Posterior vena cava (tissue), 2 donors: ENCODE measurements around the gene EME1. TPM values are rescaled to one million over a fixed set of nuclear protein-coding genes. Genes with fewer than 3 reads are reported as not detected.
A peak's percentile ranks its signal among the peaks of the same experiment; 100 is the strongest.

Source experiments
- DNase-seq: peaks from one replicate; pipeline ENCODE4 v3.0.0-alpha.2; 2020; ENCODE audit warnings: low spot score
- intact Hi-C, 2 donors: fragments of 100-400 bp; cut with DNase I; formaldehyde crosslinking; loops; one replicate each; pipeline versions ENCODE4 v1.14.1 to v1.14.2; 2022 to 2023
- total RNA-seq, 2 donors: library from RNA; stranded (reverse); fragmentation: NEBNext Ultra II Directional; extraction: Animal tissue kit (Norgen Biotek cat#: 25700); gene quantifications; one replicate each; pipeline ENCODE4 v1.2.1, GENCODE V29; 2021
- donor health status: DM: yes; HTN: yes; CAD: no.
- donor health status: DM: yes; HTN: yes; CAD: no.

Gene EME1
- total RNA-seq, 2 donors from 2014 or later: 0.62 to 1.4 TPM

GRCh38 chr17:50359998-50360461 is 13.0 kb upstream of the EME1 start:
- intact Hi-C loops: no loop called here
- DNase-seq: no peak

- DNase-seq: no peak
- intact Hi-C loops: no loop called here
Observed at GRCh38 chr17:50360486-50361115, 12.4 kb upstream of the EME1 start.

GRCh38 chr17:50361561-50362480 is 11.2 kb upstream of the EME1 start:
- intact Hi-C loops: no loop called here
- no peak for DNase-seq

DNA sequence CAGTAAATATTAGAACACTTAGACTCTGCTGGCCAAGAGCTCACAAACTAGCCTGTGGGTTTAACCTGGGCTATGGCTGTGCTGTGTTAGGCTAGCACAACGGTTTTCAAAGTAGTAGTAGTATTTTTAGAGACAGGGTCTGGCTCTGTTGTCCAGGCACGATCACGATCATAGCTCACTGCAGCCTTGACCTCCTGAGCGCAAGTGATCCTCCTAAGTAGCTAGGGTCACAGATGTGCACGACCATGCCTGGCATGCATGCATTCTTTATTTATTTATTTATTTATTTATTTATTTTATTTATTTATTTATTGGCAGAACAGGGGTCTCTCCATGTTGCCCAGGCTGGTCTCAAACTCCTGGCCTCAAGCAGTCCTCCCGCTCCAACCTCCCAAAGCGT is 10.4 kb upstream of the EME1 start:
- intact Hi-C loops: no loop called here
- no peak for DNase-seq

DNA sequence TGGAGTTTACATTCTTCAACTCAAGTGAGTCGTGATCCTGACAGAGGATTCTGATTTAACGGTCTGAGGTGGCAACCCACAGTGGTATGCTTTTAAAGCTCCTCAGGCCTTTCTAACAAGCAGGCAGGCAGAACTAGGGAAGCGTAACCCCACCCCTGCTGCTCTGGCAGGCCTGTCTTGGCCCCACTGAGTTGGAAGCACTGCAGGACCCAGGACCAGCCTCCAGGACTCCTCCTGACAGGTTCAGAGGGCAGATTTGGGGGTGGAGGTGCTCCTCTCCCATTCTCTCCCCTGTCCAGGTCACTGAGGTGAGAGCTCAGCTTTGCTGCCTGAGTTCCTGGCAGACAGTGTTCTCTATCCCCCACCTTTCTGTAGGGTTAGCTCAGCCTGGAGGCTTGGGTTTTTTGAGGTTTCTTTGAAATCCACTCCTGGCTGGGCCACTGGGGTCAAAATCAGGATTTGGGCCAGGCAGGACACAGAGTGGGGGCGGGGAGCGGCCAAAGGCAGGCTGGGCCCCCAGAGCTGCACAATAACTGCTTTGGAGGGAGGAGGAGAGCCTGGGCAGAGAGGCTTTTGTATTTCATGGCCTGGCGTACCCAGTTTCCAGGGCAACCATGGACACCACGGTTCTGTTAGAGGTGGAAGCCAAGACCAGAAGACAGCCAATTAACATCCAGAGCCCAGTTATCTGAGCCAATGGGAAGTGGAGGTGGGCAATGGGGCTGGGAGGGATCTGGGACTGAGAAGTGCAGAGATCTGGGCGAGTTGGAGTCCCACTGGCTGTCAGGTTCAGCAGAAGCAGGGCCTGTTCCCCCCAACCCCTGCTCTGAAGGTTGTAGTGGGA is 9.6 kb upstream of the EME1 start:
- intact Hi-C loops: no loop called here
- DNase-seq: no peak

GRCh38 chr17:50364061-50364458 is 9.0 kb upstream of the EME1 start:
- intact Hi-C loops: no loop called here
- DNase-seq: no peak

GRCh38 chr17:50364715-50365114 is 8.3 kb upstream of the EME1 start:
- intact Hi-C loops: no loop called here
- peak; percentile 45 for DNase-seq

DNA sequence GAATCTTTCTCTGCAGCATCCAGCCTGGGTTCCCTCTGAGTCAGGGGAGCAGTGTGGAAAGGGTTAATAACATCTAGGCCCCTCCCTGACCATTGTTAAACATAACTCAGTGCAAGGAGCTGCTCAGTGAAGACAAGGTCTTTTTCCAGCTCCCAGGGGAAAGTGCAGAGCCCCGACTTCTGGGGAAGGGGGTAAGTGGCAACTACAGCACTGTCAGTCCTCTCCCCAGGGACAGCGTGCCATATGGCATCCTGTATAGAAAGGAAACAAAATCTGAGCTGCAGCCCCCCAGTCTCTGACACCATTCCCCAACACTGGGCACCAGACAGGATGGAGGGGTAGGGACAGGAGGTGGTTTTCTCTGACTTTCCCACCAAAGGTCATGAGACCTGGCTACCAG is 7.9 kb upstream of the EME1 start:
- intact Hi-C loops: no loop called here
- no peak for DNase-seq

- intact Hi-C loops: no loop called here
- DNase-seq: no peak
Observed at GRCh38 chr17:50365649-50366393, 7.2 kb upstream of the EME1 start.

DNA sequence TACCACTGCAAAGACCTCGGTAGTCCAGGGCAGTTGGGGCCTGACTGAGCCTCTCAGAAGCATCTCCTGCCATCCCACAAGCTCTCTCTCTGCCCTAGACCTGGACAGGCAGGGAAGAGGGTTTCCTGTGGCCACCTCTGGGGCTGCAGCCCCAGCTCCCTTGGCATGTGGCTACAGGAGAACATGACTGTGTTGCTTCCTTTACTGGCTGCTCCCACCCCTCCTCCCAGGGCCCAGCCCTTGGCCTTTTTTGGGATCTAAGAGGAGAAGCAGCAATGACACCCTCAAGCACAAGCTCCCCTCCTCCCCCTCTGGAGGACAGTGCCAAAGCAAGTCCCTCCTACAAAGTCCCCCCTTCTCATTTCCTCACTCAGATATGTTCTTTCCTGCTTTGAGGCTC is 5.6 kb upstream of the EME1 start:
- intact Hi-C loops: no loop called here
- DNase-seq: no peak

GRCh38 chr17:50370052-50370451 is 3.0 kb upstream of the EME1 start:
- intact Hi-C loops: no loop called here
- peak; percentile 58 for DNase-seq

DNA sequence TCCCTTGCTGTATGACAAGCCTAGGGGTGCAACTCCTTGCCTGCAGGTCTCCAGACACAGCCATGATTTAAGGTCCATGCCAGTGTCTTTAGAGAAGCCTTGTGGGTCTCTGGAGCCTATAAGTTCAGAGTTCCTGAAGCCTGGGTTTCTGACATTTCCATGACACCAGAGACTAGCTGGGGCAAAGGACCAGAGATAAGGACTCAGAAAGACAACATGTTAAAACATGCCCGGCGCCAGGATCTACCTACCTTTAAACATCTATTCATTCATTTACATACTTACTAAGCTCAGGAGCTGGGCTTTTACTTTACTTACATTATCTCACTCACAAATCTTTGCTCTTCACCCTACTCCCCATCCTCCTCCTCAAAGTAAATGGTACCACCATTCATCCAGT is 1.5 kb upstream of the EME1 start:
- intact Hi-C loops: no loop called here
- peak; percentile 19 for DNase-seq

- DNase-seq: peak; percentile 38
- intact Hi-C loops: no loop called here
Observed at GRCh38 chr17:50372222-50372757, 739 bp upstream of the EME1 start.

DNA sequence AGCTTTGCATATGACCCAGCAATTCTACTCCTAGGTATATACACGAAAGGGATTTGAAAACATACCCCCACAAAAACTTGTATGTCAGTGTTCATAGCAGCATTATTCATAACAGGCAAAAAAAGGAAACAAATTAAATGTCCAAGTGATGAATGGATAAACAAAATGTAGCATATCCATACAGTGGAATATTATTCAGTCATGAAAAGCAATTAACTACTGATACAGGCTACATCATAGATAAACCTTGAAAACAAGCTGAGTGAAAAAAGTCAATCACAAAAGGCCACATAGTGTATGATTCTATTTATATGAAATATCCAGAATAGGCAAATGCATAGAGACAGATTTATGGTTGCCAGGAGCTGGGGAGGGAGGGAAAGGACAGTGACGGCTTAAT is 676 bp downstream of the EME1 start:
- intact Hi-C loops: no loop called here
- DNase-seq: no peak

- peak; percentile 38 for DNase-seq
- intact Hi-C loops: no loop called here
Observed at GRCh38 chr17:50375858-50376538, 3.0 kb downstream of the EME1 start.

- intact Hi-C loops: no loop called here
- DNase-seq: no peak
Observed at GRCh38 chr17:50379351-50380132, 6.5 kb downstream of the EME1 start.

- peak; percentile 77 for DNase-seq
- intact Hi-C loops: no loop called here
Observed at GRCh38 chr17:50380369-50381259, 7.6 kb downstream of the EME1 start.
